HG03558 (cell line): Measurements from ENCODE around the gene DKC1.

Experiments used
- ATAC-seq: cut with Tn5 transposase; IDR thresholded peaks from one replicate; pipeline ENCODE4 v1.9.1; 2021; ENCODE audit warnings: moderate number of reproducible peaks; ENCODE audit not compliant: unreplicated experiment; ENCODE audit errors: extremely low read depth

DKC1 gene

GRCh38 chrX:154784149-154784995 is 21.7 kb downstream of the DKC1 start:
- ATAC-seq: no peak

- ATAC-seq: no peak
Measured at GRCh38 chrX:154785716-154786115, 23.1 kb downstream of the DKC1 start.

- ATAC-seq: no peak
Measured at GRCh38 chrX:154791467-154791866, 28.8 kb downstream of the DKC1 start.

GRCh38 chrX:154791939-154792338 is 29.3 kb downstream of the DKC1 start:
- no peak for ATAC-seq

GRCh38 chrX:154793084-154793795 is 30.6 kb downstream of the DKC1 start:
- no peak for ATAC-seq

- ATAC-seq: no peak
Measured at GRCh38 chrX:154795016-154795415, 32.4 kb downstream of the DKC1 start.

- ATAC-seq: no peak
Measured at GRCh38 chrX:154797006-154797405, 34.3 kb downstream of the DKC1 start.

GRCh38 chrX:154799556-154800348 is 37.1 kb downstream of the DKC1 start:
- ATAC-seq: no peak

- no peak for ATAC-seq
Measured at GRCh38 chrX:154800478-154801210, 38.0 kb downstream of the DKC1 start.

GRCh38 chrX:154802947-154803346 is 40.3 kb downstream of the DKC1 start:
- no peak for ATAC-seq

- ATAC-seq: no peak
Measured at GRCh38 chrX:154804261-154804956, 41.7 kb downstream of the DKC1 start.

- ATAC-seq: no peak
Measured at GRCh38 chrX:154804957-154805695, 42.5 kb downstream of the DKC1 start, which contains the start of gene MPP1. MPP1 (minus strand) TSS chrX:154805485; CDS start chrX:154805373, 112 bp downstream.

GRCh38 chrX:154805696-154806091 is 43.0 kb downstream of the DKC1 start:
- no peak for ATAC-seq

- ATAC-seq: no peak
Measured at GRCh38 chrX:154806837-154807501, 44.3 kb downstream of the DKC1 start.

GRCh38 chrX:154809939-154810665 is 47.4 kb downstream of the DKC1 start:
- no peak for ATAC-seq

- ATAC-seq: no peak
Measured at GRCh38 chrX:154812341-154813101, 49.9 kb downstream of the DKC1 start.

GRCh38 chrX:154813801-154814200 is 51.1 kb downstream of the DKC1 start:
- no peak for ATAC-seq
